HG03097 (cell line): ENCODE measurements around the gene FMNL2.

Experiments used
- ATAC-seq: cut with Tn5 transposase; IDR thresholded peaks from one replicate; pipeline ENCODE4 v1.9.1; 2021; ENCODE audit not compliant: unreplicated experiment, low FRiP score

Gene FMNL2

DNA sequence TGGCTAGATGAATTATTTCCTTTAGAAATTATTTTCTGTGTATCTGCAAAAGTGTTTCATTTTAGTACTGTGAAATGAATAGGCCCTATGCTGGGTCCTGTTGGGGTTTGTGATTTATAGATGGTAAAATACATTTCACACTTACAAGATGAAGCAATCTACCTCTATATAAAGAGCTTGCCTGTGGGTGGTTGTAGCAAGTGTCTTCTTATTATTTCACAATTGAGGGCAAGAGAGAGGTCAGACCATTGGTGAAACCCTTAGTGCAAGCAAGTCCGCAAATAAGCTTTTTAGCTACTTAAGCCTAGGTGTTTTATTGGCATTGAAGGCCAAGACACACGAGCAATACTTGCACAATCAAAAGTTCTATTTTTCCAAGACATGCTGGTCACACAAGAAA, 153.1 kb downstream of the FMNL2 start:
- ATAC-seq = no peak

DNA sequence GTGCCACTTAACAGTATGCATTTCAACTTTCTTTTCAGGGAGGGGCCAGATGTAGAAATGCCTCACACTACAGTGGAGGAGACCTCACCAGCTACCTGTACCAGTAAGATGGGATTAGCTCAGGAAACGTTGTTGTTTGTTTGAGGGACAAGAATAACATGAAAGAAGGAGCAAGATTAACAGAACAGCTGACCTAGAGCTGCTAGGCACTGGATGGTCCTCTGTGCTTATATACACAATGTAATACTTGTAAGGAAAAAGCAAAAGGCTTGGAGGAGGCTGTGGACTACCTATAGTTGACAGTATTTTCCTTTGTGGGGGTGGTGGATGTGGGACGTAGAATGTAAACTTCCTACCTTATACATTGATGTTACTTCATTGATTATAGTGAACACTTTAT, 154.4 kb downstream of the FMNL2 start:
- no peak for ATAC-seq

GRCh38 chr2:152490686-152491455, 155.9 kb downstream of the FMNL2 start:
- ATAC-seq = no peak

- no peak for ATAC-seq
These were observed 157.2 kb downstream of the FMNL2 start for GRCh38 chr2:152492131-152492530.

DNA sequence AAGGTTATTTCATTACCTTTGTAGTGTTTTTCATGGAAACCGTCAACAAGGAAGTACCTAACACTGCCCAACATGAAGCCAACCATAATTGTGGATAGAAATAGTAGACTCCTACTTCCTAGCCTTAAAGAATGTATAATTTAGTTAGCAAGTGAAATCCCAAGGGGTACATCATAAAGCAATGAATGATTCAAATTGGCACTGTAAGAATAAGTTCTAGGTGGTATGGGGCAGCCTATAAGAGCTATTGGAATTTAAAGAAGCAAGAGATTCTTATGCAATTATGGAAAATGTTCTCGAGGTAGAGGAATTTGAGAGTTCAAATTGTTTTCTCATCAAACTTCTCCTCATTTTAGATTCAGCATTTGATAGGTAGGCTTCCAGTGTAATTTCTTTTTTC, 157.9 kb downstream of the FMNL2 start:
- no peak for ATAC-seq

GRCh38 chr2:152493417-152493816, 158.4 kb downstream of the FMNL2 start:
- no peak for ATAC-seq

DNA sequence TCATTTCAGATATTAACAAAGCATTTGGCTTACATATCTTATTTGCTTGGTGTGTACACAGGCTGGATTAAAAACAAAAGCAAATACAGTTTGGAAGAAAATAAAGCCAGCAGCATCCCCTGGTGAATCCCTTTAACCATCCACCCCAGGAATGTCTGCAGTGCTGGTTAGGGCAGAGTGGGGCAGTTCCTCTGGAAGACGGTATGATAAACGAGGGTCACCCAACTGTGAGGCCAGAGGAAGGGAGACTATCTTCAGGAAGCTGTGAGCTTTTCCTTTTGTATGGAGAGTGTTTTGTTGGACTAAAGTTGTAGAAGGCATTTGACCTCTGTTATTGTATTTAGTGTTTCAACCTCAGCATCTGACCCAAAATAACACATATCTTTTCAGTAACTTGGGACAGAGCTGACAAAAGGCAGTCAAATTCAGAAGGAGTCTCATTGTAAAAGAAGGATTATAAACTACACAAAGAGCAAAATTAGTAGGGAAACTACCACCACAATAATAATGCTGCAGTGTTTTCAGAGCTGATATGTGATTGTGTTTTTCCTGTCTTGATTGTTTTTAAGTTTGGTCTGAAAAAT, 159.1 kb downstream of the FMNL2 start:
- ATAC-seq = no peak

- ATAC-seq = no peak
These were observed 161.4 kb downstream of the FMNL2 start for GRCh38 chr2:152496371-152496770.

DNA sequence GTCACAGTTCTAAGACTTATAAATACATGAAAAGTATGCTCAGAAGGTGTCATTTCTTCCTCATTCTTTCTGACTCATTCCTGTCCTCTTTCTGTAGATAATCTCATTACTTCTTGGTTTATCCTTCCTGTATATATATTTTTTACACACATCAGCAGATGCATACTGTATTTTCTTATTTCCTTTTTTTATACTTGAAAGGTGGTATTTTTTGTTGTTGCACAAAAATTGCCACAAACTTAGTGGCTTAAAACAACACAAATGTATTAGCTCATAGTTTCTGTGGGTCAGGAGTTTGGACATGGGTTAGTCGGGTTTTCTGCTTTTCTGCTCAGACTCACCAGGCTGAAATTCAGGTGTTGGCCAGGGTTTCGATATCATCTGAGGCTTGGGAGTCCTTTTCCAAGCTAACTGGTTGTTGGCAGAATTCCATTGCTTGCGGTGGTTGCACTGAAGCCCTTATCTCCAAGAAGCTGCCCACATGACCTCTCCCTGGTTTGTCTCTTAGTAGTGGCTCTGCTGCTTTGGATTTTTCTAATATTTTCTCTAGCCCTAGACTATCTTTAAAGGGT, 162.6 kb downstream of the FMNL2 start:
- ATAC-seq = peak; percentile 45

DNA sequence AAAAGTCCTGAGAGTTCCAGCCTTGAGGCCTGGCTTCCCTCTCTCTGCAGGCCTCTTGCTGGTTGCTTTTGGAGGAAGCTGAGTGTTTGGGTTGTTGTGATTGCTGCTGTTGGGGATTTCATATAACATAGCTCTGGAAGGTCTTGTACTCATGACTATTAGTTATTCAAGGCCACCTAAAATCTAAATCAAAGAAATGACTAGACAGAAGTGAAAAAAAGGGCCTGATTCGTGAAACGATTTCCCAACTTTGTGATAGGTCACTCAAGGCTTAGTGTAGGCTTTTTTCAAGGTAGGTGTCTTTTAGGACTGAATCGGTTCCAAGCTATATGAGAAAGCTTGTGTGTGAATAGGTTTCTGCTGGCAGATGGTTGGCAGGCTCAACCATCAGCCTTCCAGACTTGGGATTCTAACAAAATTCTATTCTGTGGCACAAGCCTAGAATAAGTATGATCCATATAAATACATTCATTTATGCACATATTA, 164.4 kb downstream of the FMNL2 start:
- no peak for ATAC-seq

GRCh38 chr2:152499896-152500735, 165.1 kb downstream of the FMNL2 start:
- no peak for ATAC-seq

GRCh38 chr2:152500772-152501171, 165.8 kb downstream of the FMNL2 start:
- ATAC-seq = no peak

- ATAC-seq = no peak
These were observed 166.7 kb downstream of the FMNL2 start for GRCh38 chr2:152501666-152502065.

DNA sequence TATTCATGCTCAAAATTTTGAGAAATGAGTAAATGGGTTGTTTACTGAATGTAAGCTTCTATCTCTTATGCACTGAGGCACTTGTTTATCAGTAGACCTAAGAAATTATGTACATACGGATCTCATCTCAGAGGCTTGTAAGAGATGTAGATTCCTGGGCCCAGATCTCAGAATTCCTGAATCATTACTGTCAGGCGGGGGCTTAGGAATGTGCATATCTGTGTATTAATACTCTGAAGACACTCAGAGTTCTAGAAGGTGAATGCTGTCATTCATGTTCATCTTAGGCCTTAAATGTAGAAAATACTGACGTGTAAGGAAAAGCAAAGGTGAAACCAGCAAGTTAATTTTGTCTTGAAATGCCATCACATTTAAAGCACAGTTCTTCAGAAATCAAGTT, 169.6 kb downstream of the FMNL2 start:
- ATAC-seq = no peak

DNA sequence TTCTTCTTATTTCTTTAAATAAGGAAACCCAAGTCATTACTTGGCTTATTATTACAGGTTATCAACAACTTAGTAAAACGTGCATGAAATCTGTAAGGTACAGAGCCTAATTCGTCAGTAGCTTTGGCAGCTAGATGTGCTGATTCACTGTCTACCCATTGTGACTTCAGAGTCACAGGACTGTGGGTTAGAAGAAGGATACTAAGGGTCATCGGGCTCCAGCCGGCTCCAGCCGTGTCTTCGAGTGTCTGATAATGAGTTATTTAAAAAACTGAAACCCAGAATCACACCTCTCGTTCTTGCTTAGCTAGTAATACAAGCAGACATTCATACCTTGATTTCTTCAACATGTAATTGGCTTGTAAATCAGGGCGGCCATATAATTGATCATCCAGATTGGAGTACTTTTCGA, 170.5 kb downstream of the FMNL2 start:
- peak; percentile 41 for ATAC-seq

GRCh38 chr2:152506843-152507242, 171.9 kb downstream of the FMNL2 start:
- peak; percentile 55 for ATAC-seq

DNA sequence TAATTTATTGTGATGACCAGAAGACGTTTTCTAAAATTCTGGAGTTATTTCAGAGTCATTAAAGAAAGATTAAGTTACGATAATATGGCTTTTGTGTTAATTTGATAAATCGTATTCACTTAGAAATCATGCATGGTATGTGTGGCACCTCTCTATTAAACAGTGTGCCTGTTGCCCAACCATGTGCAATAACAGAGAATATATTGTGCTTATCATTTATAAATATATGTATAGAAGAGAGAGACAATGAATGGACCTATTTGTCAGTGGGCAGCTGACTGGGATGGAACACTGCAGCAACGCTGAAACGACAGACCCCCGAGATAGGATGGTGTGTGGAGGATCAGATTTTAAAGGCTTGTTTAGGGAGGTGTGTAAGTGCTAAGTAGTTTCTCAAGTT, 172.9 kb downstream of the FMNL2 start:
- no peak for ATAC-seq

- no peak for ATAC-seq
These were observed 173.5 kb downstream of the FMNL2 start for GRCh38 chr2:152508446-152508845.

GRCh38 chr2:152509772-152510491, 175.0 kb downstream of the FMNL2 start:
- ATAC-seq = no peak

DNA sequence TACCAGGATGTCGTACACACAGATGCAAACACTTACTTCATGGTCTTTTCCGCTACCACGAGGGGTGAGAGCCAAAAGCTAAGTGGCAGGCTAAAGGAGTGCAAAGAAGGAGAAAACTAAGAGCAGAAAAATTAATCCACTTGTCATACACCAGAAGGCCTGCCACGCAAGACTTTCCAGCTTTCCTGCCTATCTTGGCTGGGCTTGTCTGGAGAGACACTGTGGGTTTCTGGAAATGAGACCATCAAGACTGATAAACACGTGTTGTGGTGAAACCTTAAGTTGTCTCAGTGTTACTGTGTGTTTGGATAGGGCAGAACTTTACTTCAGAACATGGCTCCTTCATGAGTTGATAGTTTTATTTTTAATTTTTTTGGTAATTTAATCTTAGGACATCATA, 175.6 kb downstream of the FMNL2 start:
- ATAC-seq = no peak
